Osteoblast (primary cell): Measurements from ENCODE around the gene TIGD3. TPM values are rescaled to one million over a fixed set of nuclear protein-coding genes. Genes with fewer than 3 reads are reported as not detected.

Experiments used
- DNase-seq: peaks from one replicate; pipeline ENCODE4 v3.0.0; 2011; ENCODE audit warnings: low spot score, mixed read lengths; ENCODE audit not compliant: insufficient read length; ENCODE audit errors: missing footprints
- H2AFZ ChIP-seq: 2 replicates; pipeline ENCODE4 v1.6.0; 2011; ENCODE audit warnings: mild to moderate bottlenecking, low read length
- H3K27ac ChIP-seq: 2 replicates; pipeline ENCODE4 v1.5.1; 2011; ENCODE audit warnings: mild to moderate bottlenecking, low read depth, low read length, moderate library complexity
- H3K27me3 ChIP-seq: 2 replicates; pipeline ENCODE4 v1.6.0; 2012; ENCODE audit warnings: mild to moderate bottlenecking, control low read depth, inconsistent platforms, low read length, moderate library complexity; ENCODE audit not compliant: insufficient read depth
- H3K36me3 ChIP-seq: 2 replicates; pipeline ENCODE4 v1.5.1; 2011; ENCODE audit warnings: mild to moderate bottlenecking, low read length, control low read depth, moderate library complexity; ENCODE audit not compliant: insufficient read depth
- H3K4me1 ChIP-seq: 2 replicates; pipeline ENCODE4 v1.5.1; 2011; ENCODE audit warnings: mild to moderate bottlenecking, low read length, control low read depth, moderate library complexity; ENCODE audit not compliant: insufficient read depth
- H3K4me2 ChIP-seq: 2 replicates; pipeline ENCODE4 v1.6.0; 2011; ENCODE audit warnings: mild to moderate bottlenecking, low read length; ENCODE audit not compliant: insufficient read depth
- H3K4me3 ChIP-seq: fragments of 200-600 bp; sonication (generic); 3 replicates; pipeline ENCODE4 v1.5.1; 2012; ENCODE audit warnings: mild to moderate bottlenecking, low read length, inconsistent platforms; ENCODE audit not compliant: insufficient read depth
- H3K79me2 ChIP-seq: 2 replicates; pipeline ENCODE4 v1.6.0; 2012; ENCODE audit warnings: mild to moderate bottlenecking, low read length, control low read depth, inconsistent platforms; ENCODE audit not compliant: insufficient read depth
- H3K9me3 ChIP-seq: 2 replicates; pipeline ENCODE4 v1.5.1; 2011; ENCODE audit warnings: low read depth, low read length, control low read depth
- H4K20me1 ChIP-seq: 2 replicates; pipeline ENCODE4 v1.6.0; 2012; ENCODE audit warnings: mild to moderate bottlenecking, low read length, control low read depth; ENCODE audit not compliant: insufficient read depth
- total RNA-seq: library from RNA; depleted of rRNA; stranded (reverse); fragments of >200 nt; gene quantifications from 2 replicates; pipeline ENCODE4 v1.2.3, GENCODE V29; 2012
- TF ChIP-seq, protein P1 (sequence below): IDR thresholded peaks from 2 replicates; pipeline ENCODE4 v1.5.1; 2011; ENCODE audit warnings: mild to moderate bottlenecking, low read depth, low read length, moderate library complexity; ENCODE audit errors: extremely low read depth

The TIGD3 gene
- total RNA-seq, 1 donor, result not detected

DNA sequence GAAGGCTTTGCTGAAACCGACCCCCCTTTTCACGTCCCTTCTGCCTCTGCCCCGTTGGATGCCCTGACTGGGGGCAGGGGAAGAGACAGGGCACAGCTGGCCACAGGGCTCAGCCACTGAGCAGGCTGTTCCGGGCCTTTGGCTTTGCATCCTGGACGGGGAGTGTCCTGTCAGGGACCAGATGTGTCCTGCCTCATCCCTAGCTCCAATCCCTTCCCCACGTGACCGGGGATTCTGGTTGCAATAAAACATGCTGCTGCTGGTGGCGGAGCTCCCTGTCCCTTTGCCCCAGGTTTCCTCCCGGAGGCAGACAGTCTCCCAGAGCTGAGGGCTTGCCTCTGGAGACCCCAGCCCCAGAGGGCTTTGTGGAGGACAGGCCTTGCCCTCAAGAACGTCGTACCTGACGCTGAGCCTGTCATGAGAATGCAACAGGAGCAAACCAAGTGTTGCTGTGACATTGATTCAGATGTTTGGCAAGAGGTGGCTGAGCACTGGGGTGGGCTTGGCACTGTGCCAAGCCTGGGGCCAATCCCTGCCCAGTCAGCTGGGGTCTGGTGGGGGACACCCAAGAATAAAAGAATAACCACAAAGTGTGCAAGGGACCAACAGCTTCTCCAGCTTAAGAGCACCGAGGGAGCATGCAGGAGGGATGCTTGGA is 32.6 kb upstream of the TIGD3 start:
- peaks cover 5% of the 10 kb centered on the region for H3K4me1 ChIP-seq
- no peaks in the 10 kb centered on the region for H3K9me3 ChIP-seq
- H3K27me3 ChIP-seq, result no peaks in the 10 kb centered on the region
- H3K79me2 ChIP-seq, result peaks cover 48% of the 10 kb centered on the region
- peaks cover 25% of the 10 kb centered on the region for H3K36me3 ChIP-seq
- TF ChIP-seq, protein P1, sequence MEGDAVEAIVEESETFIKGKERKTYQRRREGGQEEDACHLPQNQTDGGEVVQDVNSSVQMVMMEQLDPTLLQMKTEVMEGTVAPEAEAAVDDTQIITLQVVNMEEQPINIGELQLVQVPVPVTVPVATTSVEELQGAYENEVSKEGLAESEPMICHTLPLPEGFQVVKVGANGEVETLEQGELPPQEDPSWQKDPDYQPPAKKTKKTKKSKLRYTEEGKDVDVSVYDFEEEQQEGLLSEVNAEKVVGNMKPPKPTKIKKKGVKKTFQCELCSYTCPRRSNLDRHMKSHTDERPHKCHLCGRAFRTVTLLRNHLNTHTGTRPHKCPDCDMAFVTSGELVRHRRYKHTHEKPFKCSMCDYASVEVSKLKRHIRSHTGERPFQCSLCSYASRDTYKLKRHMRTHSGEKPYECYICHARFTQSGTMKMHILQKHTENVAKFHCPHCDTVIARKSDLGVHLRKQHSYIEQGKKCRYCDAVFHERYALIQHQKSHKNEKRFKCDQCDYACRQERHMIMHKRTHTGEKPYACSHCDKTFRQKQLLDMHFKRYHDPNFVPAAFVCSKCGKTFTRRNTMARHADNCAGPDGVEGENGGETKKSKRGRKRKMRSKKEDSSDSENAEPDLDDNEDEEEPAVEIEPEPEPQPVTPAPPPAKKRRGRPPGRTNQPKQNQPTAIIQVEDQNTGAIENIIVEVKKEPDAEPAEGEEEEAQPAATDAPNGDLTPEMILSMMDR, result no peak
- no peak overlapping the region for H2AFZ ChIP-seq
- no peak overlapping the region for H3K4me3 ChIP-seq
- DNase-seq, result peak; percentile 48
- H4K20me1 ChIP-seq, result peaks cover 47% of the 10 kb centered on the region
- H3K27ac ChIP-seq, result no peak overlapping the region
- H3K4me2 ChIP-seq, result no peak overlapping the region

DNA sequence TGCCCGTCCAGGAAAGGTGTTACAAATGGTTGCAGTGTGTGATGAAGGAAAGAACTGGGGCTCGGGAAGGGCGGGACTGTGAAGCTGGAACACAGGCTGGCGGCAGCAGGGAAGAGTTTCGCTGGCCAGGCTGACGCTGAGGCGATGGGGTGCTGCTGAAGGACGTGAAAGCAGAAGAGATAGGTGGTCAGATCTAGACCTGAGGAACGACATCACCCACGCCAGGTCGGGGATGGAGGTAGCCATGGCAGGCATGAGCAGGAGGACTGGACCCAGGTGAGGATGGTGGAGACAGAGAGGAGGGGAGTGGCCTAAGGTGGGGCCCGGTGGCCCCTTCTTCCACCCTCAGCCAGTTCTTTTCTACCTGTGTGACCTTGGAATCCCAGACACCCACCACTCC is 30.7 kb upstream of the TIGD3 start:
- H3K27ac ChIP-seq, result no peak overlapping the region
- H3K4me2 ChIP-seq, result no peak overlapping the region
- H2AFZ ChIP-seq, result no peak overlapping the region
- DNase-seq, result peak; percentile 58
- no peaks in the 10 kb centered on the region for H3K4me1 ChIP-seq
- H3K36me3 ChIP-seq, result peaks cover 25% of the 10 kb centered on the region
- no peak overlapping the region for H3K4me3 ChIP-seq
- no peaks in the 10 kb centered on the region for H3K27me3 ChIP-seq
- peaks cover 42% of the 10 kb centered on the region for H4K20me1 ChIP-seq
- no peaks in the 10 kb centered on the region for H3K9me3 ChIP-seq
- TF ChIP-seq, protein P1, result no peak
- H3K79me2 ChIP-seq, result peaks cover 38% of the 10 kb centered on the region

DNA sequence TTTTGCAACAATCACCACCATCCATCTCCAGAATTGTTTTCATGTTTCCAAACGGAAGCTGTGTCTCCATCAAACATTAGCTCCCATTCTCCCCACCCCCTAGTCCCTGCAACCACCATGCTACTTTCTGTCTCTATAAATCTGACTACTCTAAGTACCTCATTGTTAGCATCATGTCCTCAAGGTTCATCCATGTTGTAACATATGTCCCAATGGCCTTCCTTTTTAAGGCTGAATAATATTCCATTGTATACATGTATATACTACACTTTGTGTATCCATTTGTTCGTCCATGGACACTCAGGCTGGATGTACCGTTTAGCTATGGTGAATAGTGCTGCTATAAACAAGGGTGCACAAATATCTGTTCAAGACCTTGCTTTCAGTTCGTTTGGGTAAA is 29.1 kb upstream of the TIGD3 start:
- peaks cover 22% of the 10 kb centered on the region for H3K36me3 ChIP-seq
- no peaks in the 10 kb centered on the region for H3K9me3 ChIP-seq
- DNase-seq, result peak; percentile 45
- TF ChIP-seq, protein P1, result no peak
- peaks cover 23% of the 10 kb centered on the region for H3K79me2 ChIP-seq
- no peaks in the 10 kb centered on the region for H3K27me3 ChIP-seq
- H3K27ac ChIP-seq, result no peak overlapping the region
- peaks cover 27% of the 10 kb centered on the region for H4K20me1 ChIP-seq
- no peak overlapping the region for H3K4me3 ChIP-seq
- no peak overlapping the region for H2AFZ ChIP-seq
- H3K4me1 ChIP-seq, result peaks cover 5% of the 10 kb centered on the region
- no peak overlapping the region for H3K4me2 ChIP-seq

DNA sequence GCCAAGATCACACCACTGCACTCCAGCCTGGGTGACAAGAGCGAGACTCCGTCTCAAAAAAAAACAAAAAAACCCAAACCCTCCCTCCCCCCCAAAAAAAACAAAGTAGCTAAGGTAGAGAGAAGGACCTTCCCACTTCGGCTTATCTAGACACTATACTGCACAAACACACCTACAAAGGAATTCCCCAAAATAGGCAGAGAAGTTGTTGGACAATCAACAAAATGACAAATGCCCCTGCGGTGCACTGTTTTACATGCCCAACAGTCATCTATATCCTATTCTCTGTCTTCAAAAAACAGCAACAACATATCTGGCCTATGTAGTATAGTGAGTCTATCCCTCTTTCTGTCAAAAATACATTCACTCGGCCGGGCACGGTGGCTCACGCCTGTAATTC is 27.5 kb upstream of the TIGD3 start:
- no peak overlapping the region for H3K4me2 ChIP-seq
- H3K27ac ChIP-seq, result no peak overlapping the region
- no peak for DNase-seq
- TF ChIP-seq, protein P1, result no peak
- H3K4me3 ChIP-seq, result no peak overlapping the region
- no peaks in the 10 kb centered on the region for H3K9me3 ChIP-seq
- peaks cover 7% of the 10 kb centered on the region for H3K36me3 ChIP-seq
- no peak overlapping the region for H2AFZ ChIP-seq
- H3K4me1 ChIP-seq, result peaks cover 5% of the 10 kb centered on the region
- peaks cover 7% of the 10 kb centered on the region for H3K79me2 ChIP-seq
- H4K20me1 ChIP-seq, result peaks cover 11% of the 10 kb centered on the region
- no peaks in the 10 kb centered on the region for H3K27me3 ChIP-seq
